OCI-M1 (cell line): Measurements from ENCODE around the gene LTB.

Experiments used
- DNase-seq: peaks from one replicate; lab custom pipeline; 2025; lab: John Stamatoyannopoulos, UW

Gene LTB

GRCh38 chr6:31582230-31582643 is at the start of gene LTB:
Gene LTB (minus strand): TSS chr6:31582424. CDS start chr6:31582417, 7 bp downstream.
- DNase-seq = no peak

GRCh38 chr6:31631681-31632278 is 49.6 kb upstream of the LTB start:
- DNase-seq = no peak

- DNase-seq = no peak
Measured at GRCh38 chr6:31631209-31631608, 49.0 kb upstream of the LTB start.

GRCh38 chr6:31630177-31630934 is 48.1 kb upstream of the LTB start:
- no peak for DNase-seq

DNA sequence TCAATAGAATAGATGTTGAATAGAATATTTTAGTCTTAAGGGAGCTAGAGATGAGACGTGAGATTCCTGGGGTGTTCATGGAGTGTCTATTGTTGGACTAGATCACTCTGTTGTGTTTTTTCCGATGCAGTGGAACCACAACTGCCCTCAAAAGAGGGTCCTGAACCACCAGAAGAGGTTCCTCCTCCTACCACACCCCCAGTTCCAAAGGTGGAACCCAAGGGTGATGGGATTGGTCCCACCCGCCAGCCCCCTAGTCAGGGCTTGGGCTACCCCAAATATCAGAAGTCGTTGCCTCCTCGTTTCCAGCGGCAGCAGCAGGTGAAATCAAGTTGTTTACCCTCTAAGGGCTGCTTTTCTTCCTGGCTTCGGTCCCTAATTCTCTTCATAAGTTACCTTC is 46.8 kb upstream of the LTB start:
- no peak for DNase-seq

GRCh38 chr6:31627690-31628287 is 45.6 kb upstream of the LTB start:
- DNase-seq = no peak

GRCh38 chr6:31626952-31627351 is 44.7 kb upstream of the LTB start:
- DNase-seq = no peak

- no peak for DNase-seq
Measured at GRCh38 chr6:31624070-31624469, 41.8 kb upstream of the LTB start.

DNA sequence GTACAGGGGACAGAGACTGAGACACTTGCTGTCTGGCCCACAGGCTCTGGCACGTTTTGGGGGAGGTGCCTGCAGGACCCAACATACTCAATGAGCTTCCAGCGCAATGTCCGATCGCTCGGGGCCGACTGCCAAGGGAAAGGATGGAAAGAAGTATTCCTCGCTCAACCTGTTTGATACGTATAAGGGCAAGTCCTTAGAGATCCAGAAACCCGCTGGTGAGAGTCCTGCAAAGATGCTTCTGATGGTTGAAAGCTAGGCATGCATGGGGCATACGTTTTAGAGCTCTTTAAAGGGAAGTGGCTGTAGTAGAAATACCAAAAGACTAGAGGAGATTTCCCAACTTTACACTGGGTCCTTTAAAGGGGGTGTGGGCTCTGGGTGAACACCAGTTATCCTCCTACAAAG is 40.5 kb upstream of the LTB start:
- no peak for DNase-seq

DNA sequence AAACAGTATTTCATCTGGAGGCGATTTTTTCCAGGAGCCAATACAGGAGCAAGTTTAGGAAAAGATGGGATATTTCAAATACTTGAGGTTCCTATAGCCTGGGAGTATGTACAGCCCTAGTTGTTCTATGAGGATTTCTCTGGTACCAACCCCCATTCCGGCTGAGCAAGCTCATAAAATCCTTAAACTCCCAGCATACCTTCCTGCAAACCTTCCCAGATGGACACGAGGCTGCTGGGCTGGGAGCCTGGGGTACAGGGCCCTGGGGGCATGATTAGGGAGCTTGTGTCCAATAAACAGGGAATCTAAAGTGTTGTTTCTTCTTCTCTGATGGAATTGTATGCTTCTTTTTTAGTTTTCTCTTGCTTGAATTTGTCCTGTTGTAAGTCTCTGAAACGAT is 39.8 kb upstream of the LTB start:
- no peak for DNase-seq

DNA sequence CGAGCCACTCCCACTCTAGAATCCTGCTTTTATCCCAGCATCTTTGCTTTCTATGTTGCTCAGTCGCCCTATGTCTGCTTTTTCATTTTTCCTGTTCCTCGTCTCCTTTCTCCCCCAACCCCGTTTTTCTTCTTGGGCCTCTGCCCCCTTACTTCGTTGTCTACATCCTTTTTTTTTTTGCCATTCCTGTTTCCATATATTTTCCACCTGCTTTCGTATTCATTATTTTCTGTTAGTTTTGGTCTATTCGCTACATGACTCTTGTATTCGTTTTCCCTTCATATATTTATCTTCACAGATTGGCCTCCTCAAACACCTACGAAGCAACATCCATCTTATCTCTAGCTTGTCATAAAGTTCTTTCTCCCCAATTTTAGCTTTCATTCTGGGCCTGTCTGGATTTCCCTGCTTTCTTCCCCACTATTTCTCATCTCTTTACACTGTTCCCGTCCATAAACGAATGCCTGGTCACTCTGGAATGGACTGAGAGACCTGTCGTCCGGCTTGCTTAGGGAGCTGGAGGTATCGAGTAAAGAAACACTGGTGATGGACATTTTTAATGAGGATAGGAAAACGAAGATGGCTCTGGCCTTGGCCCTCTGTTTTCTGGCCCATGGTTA is 39.2 kb upstream of the LTB start:
- DNase-seq = peak; percentile 58

DNA sequence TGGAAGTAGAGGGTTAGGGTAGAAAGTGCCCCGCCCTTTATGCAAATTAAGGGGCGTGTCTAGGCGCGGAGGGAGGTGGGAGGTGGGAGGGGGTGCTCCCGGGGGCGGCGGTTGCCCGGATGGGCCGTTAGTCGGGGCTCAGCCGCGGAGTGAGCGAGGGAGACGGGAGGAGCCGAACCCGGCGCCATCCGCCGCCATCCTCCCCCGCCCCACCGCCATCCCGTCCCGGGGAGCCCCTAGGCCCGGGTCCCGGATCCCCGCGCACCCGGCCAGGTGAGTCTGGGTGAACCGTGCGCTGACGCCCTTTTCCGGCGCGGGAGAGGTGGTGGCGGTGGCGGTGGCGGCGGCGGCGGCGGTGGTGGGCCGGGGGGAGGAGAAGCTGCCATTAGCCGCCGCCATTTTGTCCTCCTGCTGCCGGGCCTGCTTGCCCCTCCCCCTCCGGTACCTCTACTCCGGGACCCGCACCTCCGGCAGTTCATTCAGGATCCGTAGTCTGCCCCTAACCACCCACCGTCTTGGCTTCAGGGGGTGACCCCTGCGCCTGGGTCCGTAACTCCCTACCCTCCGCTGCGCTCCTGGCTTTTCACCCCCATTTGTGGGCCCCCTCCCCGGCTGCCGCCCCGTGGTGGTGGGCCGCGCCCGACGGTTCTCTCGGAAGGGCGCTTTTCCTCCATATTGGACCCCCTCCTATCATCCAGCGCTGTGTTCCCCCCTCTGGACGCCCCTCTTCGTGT is 38.5 kb upstream of the LTB start, which contains the start of gene PRRC2A:
Gene PRRC2A (plus strand): TSS at position 130 of the 734 bp plus-strand sequence. CDS start 2,075 bp downstream, outside the sequence.
- peak; percentile 93 for DNase-seq

GRCh38 chr6:31619805-31620585 is 37.8 kb upstream of the LTB start:
- peak; percentile 100 for DNase-seq

DNA sequence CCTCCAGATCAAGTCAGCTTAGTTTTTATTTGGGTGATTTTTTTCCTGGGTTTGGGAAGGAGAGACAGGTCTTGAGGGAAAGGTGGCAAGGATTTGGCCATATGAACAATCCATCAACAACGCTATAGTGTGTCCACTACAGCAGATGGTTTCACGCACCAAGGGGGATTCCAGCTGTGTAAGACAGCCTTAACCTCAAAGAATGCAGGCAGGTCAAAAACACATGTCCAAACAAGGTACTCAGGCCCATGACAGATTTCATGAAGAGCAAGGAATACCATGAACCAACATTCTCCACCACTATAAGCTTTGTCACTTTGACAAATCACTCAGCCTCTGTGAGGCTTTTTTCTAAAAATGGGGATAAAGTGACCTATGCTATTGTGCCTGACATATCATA is 34.8 kb upstream of the LTB start:
- no peak for DNase-seq

DNA sequence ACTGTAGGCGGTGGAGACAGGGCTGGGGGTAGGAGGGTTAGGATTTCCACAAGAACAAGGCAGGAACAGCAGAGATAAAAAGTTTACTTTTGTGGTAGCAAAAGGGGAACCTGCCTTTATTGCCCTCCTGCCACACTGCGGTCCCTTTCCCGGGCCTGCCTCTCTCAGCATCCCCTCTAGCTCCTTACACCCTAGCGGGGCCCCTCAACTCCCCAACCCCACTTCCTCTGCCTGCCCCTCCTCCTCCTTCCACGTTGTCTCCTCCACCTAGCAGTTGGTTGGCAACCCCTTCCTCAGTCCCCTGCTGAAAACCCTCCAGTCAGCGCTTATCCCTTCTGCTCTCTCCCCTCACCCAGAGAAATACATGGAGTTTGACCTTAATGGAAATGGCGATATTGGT is 33.5 kb upstream of the LTB start:
- DNase-seq = peak; percentile 84

DNA sequence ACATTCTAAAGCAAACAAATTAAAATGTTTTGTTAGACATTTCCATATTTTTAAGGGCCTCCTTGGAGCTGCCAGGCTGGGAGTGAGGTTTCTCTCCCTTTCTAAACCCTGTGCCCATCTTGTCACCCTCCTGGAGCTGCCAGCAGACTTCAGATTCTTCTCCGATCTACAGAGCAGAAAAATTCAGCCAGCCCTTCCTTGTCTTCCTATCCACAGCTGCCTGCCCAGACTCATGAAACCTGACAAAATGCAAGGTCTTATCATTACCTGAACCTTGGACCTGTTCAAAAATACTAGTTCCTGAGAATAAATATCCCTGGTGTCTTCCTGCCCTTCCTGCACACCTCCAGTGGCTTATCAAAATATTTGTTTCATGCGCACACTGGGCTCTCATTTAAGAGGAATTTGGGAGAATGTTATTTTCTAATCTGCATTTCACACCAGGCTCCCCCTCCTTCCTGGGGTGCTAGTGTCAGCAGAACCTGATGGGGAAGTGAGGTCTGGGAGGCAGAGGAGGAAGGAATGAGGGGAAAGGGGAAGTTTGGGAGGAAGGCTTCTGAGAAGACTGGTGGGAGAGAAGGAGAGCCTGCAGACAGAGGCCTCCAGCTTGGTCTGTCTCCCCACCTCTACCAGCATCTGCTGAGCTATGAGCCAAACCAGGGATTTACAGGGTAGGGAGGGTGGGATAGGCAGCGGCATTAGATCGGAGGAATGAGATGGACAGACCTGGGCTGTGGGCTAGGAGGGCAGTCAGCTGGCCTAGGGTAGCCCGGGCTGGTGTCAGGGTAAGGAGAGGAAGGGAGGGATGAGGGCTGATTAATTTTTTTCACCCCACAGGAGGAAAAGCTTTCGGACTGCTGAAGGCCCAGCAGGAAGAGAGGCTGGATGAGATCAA is 32.7 kb upstream of the LTB start, which contains the start of gene AIF1:
Gene AIF1 (plus strand): TSS at position 551 of the 895 bp plus-strand sequence. CDS start 96 bp downstream, at position 647.
- DNase-seq = peak; percentile 71

- DNase-seq = no peak
Measured at GRCh38 chr6:31614075-31614619, 31.9 kb upstream of the LTB start.

GRCh38 chr6:31610968-31611367 is 28.7 kb upstream of the LTB start:
- DNase-seq = no peak

GRCh38 chr6:31609519-31610406 is 27.5 kb upstream of the LTB start:
- DNase-seq = peak; percentile 53
